HG02970 (cell line): Measurements from ENCODE around the gene XCL1.

ENCODE experiments used
- ATAC-seq: cut with Tn5 transposase; IDR thresholded peaks from one replicate; pipeline ENCODE4 v1.9.1; 2021; ENCODE audit warnings: mild to moderate bottlenecking, moderate library complexity, moderate number of reproducible peaks; ENCODE audit not compliant: unreplicated experiment, low FRiP score

Gene XCL1

GRCh38 chr1:168629466-168629865, 53.1 kb downstream of the XCL1 start:
- ATAC-seq: no peak
